Hematopoietic multipotent progenitor cell treated with erythropoietin and hydrocortisone succinate and interleukin-3 and kit ligand, for 8 days (in vitro differentiated cells): Measurements from ENCODE around the gene RIT1.

Source experiments
- DNase-seq: peaks from one replicate; pipeline ENCODE4 v3.0.0-alpha.2; 2015

RIT1 gene

GRCh38 chr1:155889566-155889965 lies 21.6 kb downstream of the RIT1 start:
- no peak for DNase-seq

- DNase-seq: no peak
Observed at GRCh38 chr1:155888481-155888880, 22.7 kb downstream of the RIT1 start.

- DNase-seq: no peak
Observed at GRCh38 chr1:155884982-155885381, 26.2 kb downstream of the RIT1 start.

- DNase-seq: no peak
Observed at GRCh38 chr1:155884031-155884960, 26.9 kb downstream of the RIT1 start.

- DNase-seq: no peak
Observed at GRCh38 chr1:155882766-155883165, 28.4 kb downstream of the RIT1 start.

GRCh38 chr1:155882235-155882634 lies 28.9 kb downstream of the RIT1 start:
- no peak for DNase-seq

- DNase-seq: no peak
Observed at GRCh38 chr1:155880950-155881349, 30.2 kb downstream of the RIT1 start.

GRCh38 chr1:155880251-155880650 lies 30.9 kb downstream of the RIT1 start:
- DNase-seq: no peak

- no peak for DNase-seq
Observed at GRCh38 chr1:155877945-155878344, 33.2 kb downstream of the RIT1 start.

- no peak for DNase-seq
Observed at GRCh38 chr1:155873860-155874259, 37.3 kb downstream of the RIT1 start.

GRCh38 chr1:155872527-155872926 lies 38.6 kb downstream of the RIT1 start:
- no peak for DNase-seq

GRCh38 chr1:155871390-155871789 lies 39.8 kb downstream of the RIT1 start:
- no peak for DNase-seq

- no peak for DNase-seq
Observed at GRCh38 chr1:155867766-155868165, 43.4 kb downstream of the RIT1 start.

GRCh38 chr1:155864393-155864792 lies 46.8 kb downstream of the RIT1 start:
- DNase-seq: no peak

- no peak for DNase-seq
Observed at GRCh38 chr1:155861896-155862295, 49.3 kb downstream of the RIT1 start.

GRCh38 chr1:155860970-155861510 lies 50.1 kb downstream of the RIT1 start:
- DNase-seq: no peak

GRCh38 chr1:155859881-155860871 lies 51.0 kb downstream of the RIT1 start:
- DNase-seq: peak; percentile 62

- DNase-seq: peak; percentile 98
Observed at GRCh38 chr1:155859234-155859829, 51.8 kb downstream of the RIT1 start, which contains the start of gene SYT11. SYT11 (plus strand) TSS chr1:155859567; CDS start chr1:155859762, 195 bp downstream.

- no peak for DNase-seq
Observed at GRCh38 chr1:155858800-155859233, 52.3 kb downstream of the RIT1 start.

GRCh38 chr1:155856975-155857930 lies 53.9 kb downstream of the RIT1 start, which contains the start of gene GON4L:
GON4L (minus strand) TSS chr1:155857214; CDS start chr1:155853780, 3,434 bp downstream.
- peak; percentile 95 for DNase-seq
